Peyer's patch (tissue), 4 donors: ENCODE measurements around the gene CD300A. TPM values are rescaled to one million over a fixed set of nuclear protein-coding genes. Genes with fewer than 3 reads are reported as not detected.

Source experiments
- DNase-seq, 3 donors: peaks; one replicate each; pipeline ENCODE4 v3.0.0-alpha.2; 2017 to 2019
- H3K27ac ChIP-seq, 4 donors: fragments of 200-600 bp; sonication (generic); one replicate each; pipeline ENCODE4 v1.5.1; 2016 to 2019
- H3K27me3 ChIP-seq, 2 donors: fragments of 200-600 bp; sonication (generic); one replicate each; pipeline ENCODE4 v1.5.1; 2019
- H3K36me3 ChIP-seq, 3 donors: fragments of 200-600 bp; sonication (generic); one replicate each; pipeline ENCODE4 v1.5.1; 2016 to 2019
- H3K4me1 ChIP-seq, 4 donors: fragments of 200-600 bp; sonication (generic); one replicate each; pipeline ENCODE4 v1.5.1; 2016 to 2019
- H3K4me3 ChIP-seq, 4 donors: fragments of 200-600 bp; sonication (generic); 1 replicate in 3 of 4; 2 replicates in 1 of 4; pipeline ENCODE4 v1.5.1; 2016 to 2019; ENCODE audit warnings: mild to moderate bottlenecking in 1 of 4
- H3K9me3 ChIP-seq, 4 donors: fragments of 200-600 bp; sonication (generic); one replicate each; pipeline ENCODE4 v1.5.1; 2016 to 2019; ENCODE audit warnings: mild to moderate bottlenecking in 1 of 4
- POLR2A ChIP-seq, 2 donors: fragments of 450-650 bp; IDR thresholded peaks; one replicate each; pipeline ENCODE4 v1.5.1; 2017; ENCODE audit warnings: antibody characterized with exemption in 2 of 2, mild to moderate bottlenecking in 2 of 2, moderate library complexity in 2 of 2
- total RNA-seq, 4 donors: library from RNA; depleted of rRNA; stranded (reverse); fragments of >200 nt; gene quantifications; one replicate each; pipeline ENCODE4 v1.1.0, GENCODE V29; 2016
- TF ChIP-seq, protein P1 (sequence below), 6 experiments: fragments of 450-650 bp in 4 of 6; fragments of 200-600 bp in 2 of 6; sonication (generic) in 1 of 6; IDR thresholded peaks; one replicate each; pipeline ENCODE4 v1.5.1; 2017 to 2019; ENCODE audit warnings: antibody characterized with exemption in 6 of 6, mild to moderate bottlenecking in 3 of 6, moderate library complexity in 1 of 6

Gene CD300A
- total RNA-seq, 4 donors from 2014 or later = 1.1 to 61.1 (median 6.8) TPM

DNA sequence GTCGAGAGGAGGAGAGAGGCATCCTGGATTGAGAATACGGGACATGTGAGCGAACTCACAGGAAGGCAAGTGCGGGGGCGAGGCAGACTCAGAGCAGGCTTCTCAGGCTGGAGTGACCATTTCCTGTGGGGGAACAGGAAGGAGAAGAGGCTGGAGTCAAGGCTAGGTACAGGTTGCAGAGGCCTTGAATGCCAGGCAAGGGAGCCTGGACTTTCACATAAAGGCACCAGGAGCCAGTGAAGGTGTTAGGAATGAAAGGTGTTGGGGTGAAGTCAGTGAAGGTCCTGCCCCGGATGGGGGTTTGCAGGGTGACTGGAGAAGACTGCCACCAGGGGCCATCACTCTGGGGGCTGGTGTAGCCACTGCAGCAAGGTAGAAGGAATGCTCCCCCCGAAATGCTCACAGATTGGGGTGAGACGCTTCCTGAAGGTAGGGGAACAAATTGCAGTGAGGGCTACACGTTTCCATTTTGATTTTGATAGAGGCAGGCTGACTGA is 39.8 kb upstream of the CD300A start:
- Histone ChIP-seq H3K27ac (peak overlapping the region in 3 of 4 donors; percentile 18 to 91 (median 88)), H3K27me3 (no peaks in the 10 kb centered on the region), H3K9me3 (no peaks in the 10 kb centered on the region), H3K4me3 (no peak overlapping the region), H3K36me3 (no peaks in the 10 kb centered on the region), H3K4me1 (peaks cover 8 to 47% (median 12%) of the 10 kb centered on the region in 4 donors)
- TF ChIP-seq, protein P1, sequence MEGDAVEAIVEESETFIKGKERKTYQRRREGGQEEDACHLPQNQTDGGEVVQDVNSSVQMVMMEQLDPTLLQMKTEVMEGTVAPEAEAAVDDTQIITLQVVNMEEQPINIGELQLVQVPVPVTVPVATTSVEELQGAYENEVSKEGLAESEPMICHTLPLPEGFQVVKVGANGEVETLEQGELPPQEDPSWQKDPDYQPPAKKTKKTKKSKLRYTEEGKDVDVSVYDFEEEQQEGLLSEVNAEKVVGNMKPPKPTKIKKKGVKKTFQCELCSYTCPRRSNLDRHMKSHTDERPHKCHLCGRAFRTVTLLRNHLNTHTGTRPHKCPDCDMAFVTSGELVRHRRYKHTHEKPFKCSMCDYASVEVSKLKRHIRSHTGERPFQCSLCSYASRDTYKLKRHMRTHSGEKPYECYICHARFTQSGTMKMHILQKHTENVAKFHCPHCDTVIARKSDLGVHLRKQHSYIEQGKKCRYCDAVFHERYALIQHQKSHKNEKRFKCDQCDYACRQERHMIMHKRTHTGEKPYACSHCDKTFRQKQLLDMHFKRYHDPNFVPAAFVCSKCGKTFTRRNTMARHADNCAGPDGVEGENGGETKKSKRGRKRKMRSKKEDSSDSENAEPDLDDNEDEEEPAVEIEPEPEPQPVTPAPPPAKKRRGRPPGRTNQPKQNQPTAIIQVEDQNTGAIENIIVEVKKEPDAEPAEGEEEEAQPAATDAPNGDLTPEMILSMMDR (IDR thresholded peaks at IDR 0.05) = no peak
- no peak for TF ChIP-seq POLR2A (IDR thresholded peaks at IDR 0.05)
- no peak for DNase-seq

DNA sequence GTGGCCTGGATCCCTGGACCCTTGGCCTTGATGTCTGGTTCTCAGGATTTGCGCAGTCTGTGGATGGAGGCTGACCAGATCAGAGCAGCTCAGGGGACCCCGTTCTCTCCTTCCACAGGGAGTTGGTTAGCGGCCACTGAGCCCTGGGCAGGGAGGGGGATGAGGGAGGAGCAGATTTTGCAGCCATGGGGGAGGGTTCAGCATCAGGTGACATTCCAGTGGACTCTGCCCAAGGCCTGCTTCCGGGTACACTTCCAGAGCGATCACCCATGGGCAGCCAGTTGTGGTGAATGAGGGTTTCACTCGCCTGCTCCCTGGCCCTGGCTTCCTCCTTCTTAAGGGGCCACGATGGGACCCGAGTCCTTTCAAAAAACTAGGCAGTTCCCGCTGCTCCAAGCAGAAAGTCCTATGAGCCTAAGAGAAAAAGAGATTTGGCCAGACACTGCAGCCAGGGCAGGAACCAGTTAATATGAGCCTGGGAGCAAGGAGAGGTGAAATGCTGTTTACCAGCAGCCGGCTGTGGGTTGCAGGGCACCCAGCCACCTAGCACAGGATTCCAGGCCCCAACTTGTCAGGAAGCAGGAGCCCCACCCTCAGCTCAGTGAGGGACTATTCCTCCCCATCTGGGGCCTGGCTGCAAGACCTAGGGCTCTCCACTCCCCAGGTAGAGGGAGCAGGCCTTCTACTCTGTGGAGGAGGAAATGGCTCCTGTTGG is 39.2 kb upstream of the CD300A start:
- H3K4me3 ChIP-seq = no peak overlapping the region
- TF ChIP-seq, protein P1 (IDR thresholded peaks at IDR 0.05) = no peak
- peak; percentile 60 to 85 for TF ChIP-seq POLR2A (IDR thresholded peaks at IDR 0.05)
- H3K36me3 ChIP-seq = no peaks in the 10 kb centered on the region
- H3K27ac ChIP-seq = peak overlapping the region in 3 of 4 donors; percentile 68 to 91 (median 88)
- peak in 2 of 3 donors; percentile 86 to 88 for DNase-seq
- peaks cover 13 to 47% (median 15%) of the 10 kb centered on the region in 4 donors for H3K4me1 ChIP-seq
- no peaks in the 10 kb centered on the region for H3K27me3 ChIP-seq
- H3K9me3 ChIP-seq = no peaks in the 10 kb centered on the region

DNA sequence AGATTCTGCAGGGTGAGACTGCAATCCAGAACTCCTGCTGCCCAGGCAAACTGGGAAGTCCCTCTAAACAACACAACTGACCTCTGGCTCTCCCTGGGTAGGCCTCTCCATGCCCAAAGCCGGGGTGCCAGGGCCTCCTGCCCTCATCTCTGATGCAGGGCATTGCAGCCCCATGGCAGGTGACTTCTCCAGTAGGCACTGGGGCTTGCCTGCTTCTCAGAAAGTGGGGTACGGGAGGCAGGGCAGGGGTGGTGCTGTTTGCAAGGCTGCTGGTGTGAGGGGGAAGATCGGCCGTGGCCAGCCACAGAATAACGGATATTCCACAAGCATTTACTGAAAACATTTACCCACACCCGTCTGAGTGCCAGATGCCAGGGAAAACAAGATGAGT is 38.7 kb upstream of the CD300A start:
- H3K36me3 ChIP-seq = no peaks in the 10 kb centered on the region
- H3K27ac ChIP-seq = peak overlapping the region in 3 of 4 donors; percentile 68 to 91 (median 88)
- TF ChIP-seq POLR2A (IDR thresholded peaks at IDR 0.05) = no peak
- TF ChIP-seq, protein P1 (IDR thresholded peaks at IDR 0.05) = no peak
- H3K9me3 ChIP-seq = no peaks in the 10 kb centered on the region
- no peak for DNase-seq
- no peaks in the 10 kb centered on the region for H3K27me3 ChIP-seq
- H3K4me3 ChIP-seq = no peak overlapping the region
- peaks cover 13 to 52% (median 18%) of the 10 kb centered on the region in 4 donors for H3K4me1 ChIP-seq

DNA sequence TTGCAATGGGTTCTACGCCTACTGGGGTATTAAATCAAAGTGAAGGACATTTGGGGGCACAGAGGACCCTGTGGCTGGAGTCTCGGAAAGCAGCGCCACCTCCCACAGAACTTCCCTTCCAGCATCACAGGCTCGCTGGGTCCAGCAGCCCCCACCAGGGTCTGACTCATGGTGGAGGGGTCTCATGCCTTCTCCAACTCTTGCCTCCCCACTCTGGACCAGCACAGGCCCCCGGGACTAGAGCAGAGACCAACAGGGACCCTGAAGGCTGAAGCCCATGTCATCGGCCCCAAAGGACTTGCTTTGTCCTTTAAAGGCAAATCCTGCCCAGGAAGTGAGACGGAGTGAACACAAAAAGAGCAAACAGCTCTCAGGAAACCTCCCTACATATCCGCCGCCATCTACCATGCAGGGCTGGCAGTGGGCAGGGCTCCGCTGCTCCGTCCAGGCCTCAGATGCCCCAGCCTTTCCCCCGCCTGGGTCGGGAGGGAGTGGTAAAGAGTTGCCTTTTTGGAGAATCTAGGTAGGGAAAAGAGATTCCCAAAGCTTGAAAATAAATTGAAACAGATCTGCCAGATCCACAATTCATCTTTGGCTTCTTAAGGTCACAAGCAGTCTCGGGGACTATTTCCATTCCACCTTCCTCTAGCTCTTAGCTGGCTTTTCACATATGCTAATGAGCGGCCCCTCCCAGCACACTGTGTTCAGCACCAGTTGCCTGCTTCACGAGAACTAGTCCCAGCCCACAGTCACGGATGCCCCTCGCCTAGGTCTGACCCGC is 36.6 kb upstream of the CD300A start:
- no peaks in the 10 kb centered on the region for H3K9me3 ChIP-seq
- H3K36me3 ChIP-seq = no peaks in the 10 kb centered on the region
- peak overlapping the region in 3 of 4 donors; percentile 57 to 91 (median 78) for H3K4me3 ChIP-seq
- peak in 1 of 2 donors; percentile 59 for TF ChIP-seq POLR2A (IDR thresholded peaks at IDR 0.05)
- TF ChIP-seq, protein P1 (IDR thresholded peaks at IDR 0.05) = no peak
- peak overlapping the region; percentile 60 to 99 (median 96) for H3K27ac ChIP-seq
- peaks cover 13 to 61% (median 18%) of the 10 kb centered on the region in 4 donors for H3K4me1 ChIP-seq
- peak in 1 of 3 donors; percentile 77 for DNase-seq
- H3K27me3 ChIP-seq = no peaks in the 10 kb centered on the region

DNA sequence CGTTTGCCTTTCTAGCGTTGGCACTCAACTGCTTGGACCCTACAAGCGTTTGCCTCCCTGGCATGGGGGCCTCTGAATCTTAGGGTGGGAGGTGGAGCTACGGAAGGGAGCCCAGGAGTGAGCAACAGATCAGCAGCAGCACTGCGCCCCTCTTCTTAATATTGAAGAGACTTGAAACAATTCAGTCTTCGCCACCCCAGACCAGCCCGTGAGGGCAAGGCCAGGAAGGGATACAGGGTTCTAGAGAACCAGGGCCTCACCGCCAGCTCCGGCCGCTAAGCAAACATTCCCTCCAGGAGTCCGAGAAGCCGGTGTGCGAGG is 36.1 kb upstream of the CD300A start:
- Histone ChIP-seq H3K36me3 (no peaks in the 10 kb centered on the region), H3K9me3 (no peaks in the 10 kb centered on the region), H3K4me1 (peaks cover 13 to 59% (median 18%) of the 10 kb centered on the region in 4 donors), H3K27ac (peak overlapping the region; percentile 60 to 99 (median 96)), H3K27me3 (no peaks in the 10 kb centered on the region), H3K4me3 (peak overlapping the region; percentile 43 to 91 (median 68))
- peak in 1 of 2 donors; percentile 29 for TF ChIP-seq POLR2A (IDR thresholded peaks at IDR 0.05)
- TF ChIP-seq, protein P1 (IDR thresholded peaks at IDR 0.05) = no peak
- peak in 1 of 3 donors; percentile 74 for DNase-seq
